ENCODE results near the gene AP5Z1.
"Not testable (repeated sequence)": the region's sequence is repeated elsewhere in the genome, so short reads cannot be mapped to it uniquely, and the experiment has no call there.

Gene AP5Z1

GRCh38 chr7:4794591-4795350 lies 19.3 kb downstream of the AP5Z1 start:
- Histone ChIP-seq H3K4me3 (ENCODE audit: low read length) (no peak overlapping the region), H3K9ac (ENCODE audit: low read length) (no peak overlapping the region), H3K36me3 (ENCODE audit: control insufficient read depth, insufficient read depth, low read length) (peaks cover 8% of the 10 kb centered on the region), H3K27me3 (ENCODE audit: control insufficient read depth, insufficient read depth, low read length) (no peaks in the 10 kb centered on the region), H3K27ac (ENCODE audit: low read depth, low read length) (no peak overlapping the region), H3K4me1 (ENCODE audit: control insufficient read depth, insufficient read depth, low read length) (no peaks in the 10 kb centered on the region)

GRCh38 chr7:4796453-4796852 lies 21.0 kb downstream of the AP5Z1 start:
- Histone ChIP-seq H3K27ac (ENCODE audit: low read depth, low read length) (no peak overlapping the region), H3K9ac (ENCODE audit: low read length) (no peak overlapping the region), H3K4me3 (ENCODE audit: low read length) (no peak overlapping the region), H3K36me3 (ENCODE audit: control insufficient read depth, insufficient read depth, low read length) (peaks cover under 1% of the 10 kb centered on the region), H3K27me3 (ENCODE audit: control insufficient read depth, insufficient read depth, low read length) (no peaks in the 10 kb centered on the region), H3K4me1 (ENCODE audit: control insufficient read depth, insufficient read depth, low read length) (no peaks in the 10 kb centered on the region)

- no peak overlapping the region for H3K4me3 ChIP-seq (ENCODE audit: low read length)
- H3K36me3 ChIP-seq (ENCODE audit: control insufficient read depth, insufficient read depth, low read length): no peaks in the 10 kb centered on the region
- no peaks in the 10 kb centered on the region for H3K27me3 ChIP-seq (ENCODE audit: control insufficient read depth, insufficient read depth, low read length)
- H3K27ac ChIP-seq (ENCODE audit: low read depth, low read length): no peak overlapping the region
- no peaks in the 10 kb centered on the region for H3K4me1 ChIP-seq (ENCODE audit: control insufficient read depth, insufficient read depth, low read length)
- no peak overlapping the region for H3K9ac ChIP-seq (ENCODE audit: low read length)
Measured at GRCh38 chr7:4797858-4798705, 22.7 kb downstream of the AP5Z1 start.

- Histone ChIP-seq H3K4me3 (ENCODE audit: low read length) (no peak overlapping the region), H3K27me3 (ENCODE audit: control insufficient read depth, insufficient read depth, low read length) (no peaks in the 10 kb centered on the region), H3K9ac (ENCODE audit: low read length) (no peak overlapping the region), H3K4me1 (ENCODE audit: control insufficient read depth, insufficient read depth, low read length) (no peaks in the 10 kb centered on the region), H3K27ac (ENCODE audit: low read depth, low read length) (no peak overlapping the region), H3K36me3 (ENCODE audit: control insufficient read depth, insufficient read depth, low read length) (no peaks in the 10 kb centered on the region)
Measured at GRCh38 chr7:4798706-4799235, 23.3 kb downstream of the AP5Z1 start.

GRCh38 chr7:4799508-4800268 lies 24.3 kb downstream of the AP5Z1 start:
- Histone ChIP-seq H3K36me3 (ENCODE audit: control insufficient read depth, insufficient read depth, low read length) (no peaks in the 10 kb centered on the region), H3K4me3 (ENCODE audit: low read length) (no peak overlapping the region), H3K9ac (ENCODE audit: low read length) (no peak overlapping the region), H3K4me1 (ENCODE audit: control insufficient read depth, insufficient read depth, low read length) (no peaks in the 10 kb centered on the region), H3K27ac (ENCODE audit: low read depth, low read length) (no peak overlapping the region), H3K27me3 (ENCODE audit: control insufficient read depth, insufficient read depth, low read length) (no peaks in the 10 kb centered on the region)

- no peaks in the 10 kb centered on the region for H3K36me3 ChIP-seq (ENCODE audit: control insufficient read depth, insufficient read depth, low read length)
- no peaks in the 10 kb centered on the region for H3K4me1 ChIP-seq (ENCODE audit: control insufficient read depth, insufficient read depth, low read length)
- H3K9ac ChIP-seq (ENCODE audit: low read length): no peak overlapping the region
- no peaks in the 10 kb centered on the region for H3K27me3 ChIP-seq (ENCODE audit: control insufficient read depth, insufficient read depth, low read length)
- no peak overlapping the region for H3K4me3 ChIP-seq (ENCODE audit: low read length)
- H3K27ac ChIP-seq (ENCODE audit: low read depth, low read length): no peak overlapping the region
Measured at GRCh38 chr7:4800487-4800886, 25.1 kb downstream of the AP5Z1 start.

GRCh38 chr7:4800926-4801838 lies 25.8 kb downstream of the AP5Z1 start:
- H3K4me1 ChIP-seq (ENCODE audit: control insufficient read depth, insufficient read depth, low read length): no peaks in the 10 kb centered on the region
- H3K4me3 ChIP-seq (ENCODE audit: low read length): no peak overlapping the region
- H3K27ac ChIP-seq (ENCODE audit: low read depth, low read length): no peak overlapping the region
- H3K27me3 ChIP-seq (ENCODE audit: control insufficient read depth, insufficient read depth, low read length): no peaks in the 10 kb centered on the region
- H3K36me3 ChIP-seq (ENCODE audit: control insufficient read depth, insufficient read depth, low read length): no peaks in the 10 kb centered on the region
- H3K9ac ChIP-seq (ENCODE audit: low read length): no peak overlapping the region

GRCh38 chr7:4801839-4802231 lies 26.4 kb downstream of the AP5Z1 start:
- Histone ChIP-seq H3K27me3 (ENCODE audit: control insufficient read depth, insufficient read depth, low read length) (no peaks in the 10 kb centered on the region), H3K4me1 (ENCODE audit: control insufficient read depth, insufficient read depth, low read length) (no peaks in the 10 kb centered on the region), H3K27ac (ENCODE audit: low read depth, low read length) (no peak overlapping the region), H3K4me3 (ENCODE audit: low read length) (no peak overlapping the region), H3K36me3 (ENCODE audit: control insufficient read depth, insufficient read depth, low read length) (no peaks in the 10 kb centered on the region), H3K9ac (ENCODE audit: low read length) (no peak overlapping the region)

GRCh38 chr7:4802577-4802976 lies 27.2 kb downstream of the AP5Z1 start:
- H3K27me3 ChIP-seq (ENCODE audit: control insufficient read depth, insufficient read depth, low read length); H3K27ac ChIP-seq (ENCODE audit: low read depth, low read length); H3K4me1 ChIP-seq (ENCODE audit: control insufficient read depth, insufficient read depth, low read length); H3K36me3 ChIP-seq (ENCODE audit: control insufficient read depth, insufficient read depth, low read length); H3K4me3 ChIP-seq (ENCODE audit: low read length); H3K9ac ChIP-seq (ENCODE audit: low read length): not testable (repeated sequence)

- no peaks in the 10 kb centered on the region for H3K27me3 ChIP-seq (ENCODE audit: control insufficient read depth, insufficient read depth, low read length)
- H3K9ac ChIP-seq (ENCODE audit: low read length): no peak overlapping the region
- H3K4me1 ChIP-seq (ENCODE audit: control insufficient read depth, insufficient read depth, low read length): no peaks in the 10 kb centered on the region
- no peaks in the 10 kb centered on the region for H3K36me3 ChIP-seq (ENCODE audit: control insufficient read depth, insufficient read depth, low read length)
- H3K4me3 ChIP-seq (ENCODE audit: low read length): no peak overlapping the region
- no peak overlapping the region for H3K27ac ChIP-seq (ENCODE audit: low read depth, low read length)
Measured at GRCh38 chr7:4803397-4804241, 28.2 kb downstream of the AP5Z1 start.
